ENCODE measurements around the gene AAR2.

DNA sequence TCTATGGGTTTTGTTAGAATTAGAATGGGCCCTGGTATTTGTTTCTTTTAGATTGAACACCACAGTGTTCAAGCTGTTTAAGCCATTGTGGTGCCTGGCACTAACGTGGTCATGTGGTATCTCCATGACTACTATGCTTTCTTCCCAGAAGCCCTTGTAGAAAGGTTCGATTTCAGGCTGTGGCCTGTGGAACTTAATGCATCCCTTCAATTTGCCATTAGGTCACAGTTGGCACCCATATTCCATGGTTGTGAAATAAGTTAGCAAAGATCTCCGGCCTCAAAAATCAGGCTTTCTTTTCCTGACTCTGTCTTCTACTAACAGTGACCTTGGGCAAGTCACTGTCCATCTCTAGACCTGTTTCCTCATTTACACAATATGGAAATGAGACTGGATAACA lies 31.3 kb upstream of the AAR2 start:
- TF ChIP-seq, protein P1, sequence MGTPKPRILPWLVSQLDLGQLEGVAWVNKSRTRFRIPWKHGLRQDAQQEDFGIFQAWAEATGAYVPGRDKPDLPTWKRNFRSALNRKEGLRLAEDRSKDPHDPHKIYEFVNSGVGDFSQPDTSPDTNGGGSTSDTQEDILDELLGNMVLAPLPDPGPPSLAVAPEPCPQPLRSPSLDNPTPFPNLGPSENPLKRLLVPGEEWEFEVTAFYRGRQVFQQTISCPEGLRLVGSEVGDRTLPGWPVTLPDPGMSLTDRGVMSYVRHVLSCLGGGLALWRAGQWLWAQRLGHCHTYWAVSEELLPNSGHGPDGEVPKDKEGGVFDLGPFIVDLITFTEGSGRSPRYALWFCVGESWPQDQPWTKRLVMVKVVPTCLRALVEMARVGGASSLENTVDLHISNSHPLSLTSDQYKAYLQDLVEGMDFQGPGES (IDR thresholded peaks at IDR 0.05; ENCODE audit: low read depth, low read length) = no peak
- TF ChIP-seq, protein P2, sequence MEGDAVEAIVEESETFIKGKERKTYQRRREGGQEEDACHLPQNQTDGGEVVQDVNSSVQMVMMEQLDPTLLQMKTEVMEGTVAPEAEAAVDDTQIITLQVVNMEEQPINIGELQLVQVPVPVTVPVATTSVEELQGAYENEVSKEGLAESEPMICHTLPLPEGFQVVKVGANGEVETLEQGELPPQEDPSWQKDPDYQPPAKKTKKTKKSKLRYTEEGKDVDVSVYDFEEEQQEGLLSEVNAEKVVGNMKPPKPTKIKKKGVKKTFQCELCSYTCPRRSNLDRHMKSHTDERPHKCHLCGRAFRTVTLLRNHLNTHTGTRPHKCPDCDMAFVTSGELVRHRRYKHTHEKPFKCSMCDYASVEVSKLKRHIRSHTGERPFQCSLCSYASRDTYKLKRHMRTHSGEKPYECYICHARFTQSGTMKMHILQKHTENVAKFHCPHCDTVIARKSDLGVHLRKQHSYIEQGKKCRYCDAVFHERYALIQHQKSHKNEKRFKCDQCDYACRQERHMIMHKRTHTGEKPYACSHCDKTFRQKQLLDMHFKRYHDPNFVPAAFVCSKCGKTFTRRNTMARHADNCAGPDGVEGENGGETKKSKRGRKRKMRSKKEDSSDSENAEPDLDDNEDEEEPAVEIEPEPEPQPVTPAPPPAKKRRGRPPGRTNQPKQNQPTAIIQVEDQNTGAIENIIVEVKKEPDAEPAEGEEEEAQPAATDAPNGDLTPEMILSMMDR (IDR thresholded peaks at IDR 0.05) = no peak
- TF ChIP-seq POLR2AphosphoS5 (IDR thresholded peaks at IDR 0.05; ENCODE audit: low read depth, low read length) (no peak), YY1 (IDR thresholded peaks at IDR 0.05; ENCODE audit: low read depth) (no peak)

All from SK-N-SH (cell line).